ENCODE data around the gene TNK2.
A peak's percentile ranks its signal among the peaks of the same experiment; 100 is the strongest.
"Not testable (repeated sequence)": the region's sequence is repeated elsewhere in the genome, so short reads cannot be mapped to it uniquely, and the experiment has no call there.

The TNK2 gene

GRCh38 chr3:195822131-195822696 lies 86.1 kb downstream of the TNK2 start:
- DNase-seq (ENCODE audit: low read depth, low spot score) = no peak

- no peak for DNase-seq (ENCODE audit: low read depth, low spot score)
Observed at GRCh38 chr3:195821403-195822130, 86.8 kb downstream of the TNK2 start.

- no peak for DNase-seq (ENCODE audit: low read depth, low spot score)
Observed at GRCh38 chr3:195820901-195821300, 87.5 kb downstream of the TNK2 start.

GRCh38 chr3:195820186-195820585 lies 88.2 kb downstream of the TNK2 start:
- no peak for DNase-seq (ENCODE audit: low read depth, low spot score)

- no peak for DNase-seq (ENCODE audit: low read depth, low spot score)
Observed at GRCh38 chr3:195818301-195818700, 90.0 kb downstream of the TNK2 start.

- DNase-seq (ENCODE audit: low read depth, low spot score) = no peak
Observed at GRCh38 chr3:195817578-195818135, 90.7 kb downstream of the TNK2 start.

- not testable (repeated sequence) for DNase-seq (ENCODE audit: low read depth, low spot score)
Observed at GRCh38 chr3:195816276-195816913, 92.0 kb downstream of the TNK2 start.

GRCh38 chr3:195815169-195815771 lies 93.1 kb downstream of the TNK2 start:
- DNase-seq (ENCODE audit: low read depth, low spot score) = peak; percentile 39

GRCh38 chr3:195813916-195814640 lies 94.3 kb downstream of the TNK2 start:
- DNase-seq (ENCODE audit: low read depth, low spot score) = no peak
